Natural killer cell (primary cell): ENCODE results near the gene KEAP1. TPM values are rescaled to one million over a fixed set of nuclear protein-coding genes. Genes with fewer than 3 reads are reported as not detected.

Experiments used
- ATAC-seq, 3 donors: fragments of 150-1000 bp in 2 of 3; fragments of 200-7000 bp in 1 of 3; cut with Tn5 transposase; 1 replicate in 1 of 3; 2 replicates in 2 of 3; pipeline ENCODE4 v1.10.0; 2021; ENCODE audit warnings: mild to moderate bottlenecking in 2 of 3, moderate library complexity in 2 of 3
- DNase-seq, 2 donors: peaks; one replicate each; pipeline versions ENCODE4 v3.0.0 to v3.0.0-alpha.2; 2013 to 2021; ENCODE audit warnings: mixed read lengths in 1 of 2
- H3K27ac ChIP-seq: one replicate; pipeline ENCODE4 v1.5.1; 2013; ENCODE audit warnings: mild to moderate bottlenecking, low read length
- H3K27me3 ChIP-seq: one replicate; pipeline ENCODE4 v1.6.1; 2013; ENCODE audit warnings: low read length; ENCODE audit not compliant: control insufficient read depth, insufficient read depth
- H3K36me3 ChIP-seq: one replicate; pipeline ENCODE4 v1.6.1; 2013; ENCODE audit warnings: low read length; ENCODE audit not compliant: control insufficient read depth, insufficient read depth
- H3K4me1 ChIP-seq: one replicate; pipeline ENCODE4 v1.6.1; 2013; ENCODE audit warnings: low read length; ENCODE audit not compliant: control insufficient read depth, insufficient read depth
- H3K4me3 ChIP-seq: one replicate; pipeline ENCODE4 v1.5.1; 2013; ENCODE audit warnings: low read length
- H3K9me3 ChIP-seq: one replicate; pipeline ENCODE4 v1.6.1; 2013; ENCODE audit warnings: low read length; ENCODE audit not compliant: control insufficient read depth, insufficient read depth
- H3K27ac Mint-ChIP-seq, 2 donors: one replicate each; pipeline ENCODE4 v1.8.0; 2022; ENCODE audit warnings: mild to moderate bottlenecking in 2 of 2, mixed read lengths in 2 of 2, moderate library complexity in 1 of 2
- H3K27me3 Mint-ChIP-seq, 2 donors: one replicate each; pipeline ENCODE4 v1.8.0; 2022; ENCODE audit warnings: low read depth in 2 of 2, mixed read lengths in 2 of 2
- H3K36me3 Mint-ChIP-seq: one replicate; pipeline ENCODE4 v1.8.0; 2022; ENCODE audit warnings: mixed read lengths
- H3K4me1 Mint-ChIP-seq, 2 donors: one replicate each; pipeline ENCODE4 v1.8.0; 2022; ENCODE audit warnings: mixed read lengths in 2 of 2
- H3K4me3 Mint-ChIP-seq: one replicate; pipeline ENCODE4 v1.8.0; 2022; ENCODE audit warnings: mild to moderate bottlenecking, moderate library complexity, mixed read lengths
- H3K9me3 Mint-ChIP-seq, 2 donors: one replicate each; pipeline ENCODE4 v1.8.0; 2022; ENCODE audit warnings: mixed read lengths in 2 of 2
- CTCF ChIP-seq: fragments of 200-600 bp; IDR thresholded peaks from one replicate; pipeline ENCODE4 v1.8.0; 2022; ENCODE audit warnings: antibody characterized with exemption
- WGBS: methylation state at CpG from one replicate; pipeline ENCODE4 v1.1.7; 2013; ENCODE audit warnings: missing lambda C conversion rate; ENCODE audit not compliant: insufficient coverage; 5-methylcytosine and 5-hydroxymethylcytosine counted together
- intact Hi-C: fragments of 100-400 bp; cut with micrococcal nuclease; formaldehyde crosslinking; loops from one replicate; pipeline ENCODE4 v1.14.2; 2022
- total RNA-seq, 4 donors: library from RNA; stranded (reverse); fragments of 120-200 nt in 1 of 4; gene quantifications; one replicate each; pipeline versions ENCODE4 v1.2.3 to v1.2.4, GENCODE V29; 2013 to 2022

Gene KEAP1
- total RNA-seq, 3 donors from 2014 or later (not counting 1 experiment from before 2014, with no cell fraction given), result 28.1 to 39.4 (median 34.6) TPM

DNA sequence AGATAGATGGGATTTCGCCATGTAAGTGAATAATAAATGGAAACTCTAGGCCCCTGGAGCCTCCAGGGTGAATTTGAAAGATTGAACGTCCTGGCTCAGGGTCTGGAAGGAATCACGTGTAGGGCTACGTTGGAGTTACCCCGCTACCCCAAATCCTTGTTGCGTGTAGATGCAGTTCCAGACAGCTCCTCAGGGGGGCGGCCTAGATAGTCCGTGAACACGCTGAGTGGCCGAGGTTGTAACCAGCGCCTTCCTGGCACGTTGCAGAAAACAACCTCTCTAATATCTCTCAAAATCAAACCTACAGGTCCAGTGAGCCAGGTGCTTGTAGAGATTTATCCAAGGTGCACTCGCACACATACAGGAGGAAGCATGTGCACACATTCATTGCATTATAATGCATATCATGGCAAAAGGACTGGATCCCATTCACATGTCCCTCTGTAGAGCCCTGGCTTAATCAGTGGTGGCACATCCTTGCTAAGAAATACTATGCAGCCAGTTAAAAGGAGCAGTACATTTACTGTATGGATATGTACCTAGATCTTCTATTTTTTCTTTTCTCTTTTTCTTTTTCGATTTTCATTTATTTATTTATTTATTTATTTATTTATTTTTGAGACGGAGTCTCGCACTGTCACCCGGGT lies 2.5 kb upstream of the KEAP1 start:
- intact Hi-C loops, result loop anchor here (1.0 kb wide), 1 partner anchor 67 kb away; no protein-coding TSS in a partner anchor
- Histone ChIP-seq H3K27me3 (no peaks in the 10 kb centered on the region), H3K4me3 (no peak overlapping the region), H3K36me3 (peaks cover 6% of the 10 kb centered on the region), H3K9me3 (no peaks in the 10 kb centered on the region), H3K4me1 (peaks cover 63% of the 10 kb centered on the region), H3K27ac (no peak overlapping the region)
- Mint-ChIP-seq H3K27ac (peak overlapping the region; percentile 58 to 78), H3K9me3 (no peaks in the 10 kb centered on the region), H3K36me3 (no peaks in the 10 kb centered on the region), H3K27me3 (no peaks in the 10 kb centered on the region), H3K4me1 (peaks cover 34 to 53% of the 10 kb centered on the region in 2 donors), H3K4me3 (peak overlapping the region; percentile 65)
- DNase-seq, result peak; percentile 80 to 89
- peak; percentile 93 for TF ChIP-seq CTCF
- 15% methylated on average over 14 of the region's 17 CpGs for WGBS
- peak; percentile 48 to 69 (median 52) for ATAC-seq

GRCh38 chr19:10502524-10503001 lies 593 bp downstream of the KEAP1 start:
- Mint-ChIP-seq H3K9me3 (no peaks in the 10 kb centered on the region), H3K4me1 (peaks cover 34 to 53% of the 10 kb centered on the region in 2 donors), H3K27me3 (no peaks in the 10 kb centered on the region), H3K36me3 (no peaks in the 10 kb centered on the region), H3K4me3 (peak overlapping the region; percentile 88), H3K27ac (peak overlapping the region; percentile 84 to 96)
- Histone ChIP-seq H3K27ac (peak overlapping the region; percentile 98), H3K36me3 (peaks cover 13% of the 10 kb centered on the region), H3K4me3 (peak overlapping the region; percentile 99), H3K4me1 (peaks cover 61% of the 10 kb centered on the region), H3K9me3 (no peaks in the 10 kb centered on the region), H3K27me3 (no peaks in the 10 kb centered on the region)
- intact Hi-C loops, result loop anchor here (1.0 to 2.0 kb wide), 3 partner anchors 21 to 150 kb away; partner anchors contain the start of gene KRI1
- peak; percentile 30 for TF ChIP-seq CTCF
- WGBS, result under 1% methylated on average over 65 of the region's 65 CpGs
- DNase-seq (peak; percentile 91 to 92), ATAC-seq (peak; percentile 82 to 95 (median 86))

DNA sequence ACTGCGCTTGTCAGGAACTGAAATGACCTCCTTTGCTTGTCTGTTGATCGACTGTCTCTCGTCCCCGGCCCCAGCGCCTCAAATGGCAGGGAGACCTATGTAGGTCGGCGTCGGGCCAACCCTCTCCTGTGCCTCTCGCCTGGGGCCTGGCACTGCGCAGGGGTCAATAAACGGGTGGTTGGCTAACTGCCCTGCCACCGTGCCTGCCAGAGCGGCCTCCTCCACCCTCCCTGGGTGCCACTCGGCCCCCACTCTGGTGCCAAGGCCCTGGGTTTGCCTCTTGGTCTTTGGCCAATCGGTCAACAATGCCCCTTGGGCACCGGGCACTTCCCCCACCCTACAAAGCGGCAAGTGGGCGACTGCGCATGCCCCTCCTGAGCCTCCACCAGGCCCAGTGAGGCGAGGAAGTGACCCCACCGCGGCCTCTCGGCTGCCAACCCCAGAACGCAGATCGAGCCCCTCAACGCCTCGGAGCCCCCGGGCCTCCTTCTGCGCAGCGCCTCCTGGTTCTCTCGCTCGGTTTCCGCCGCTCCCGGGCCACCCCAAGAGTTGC lies 1.1 kb downstream of the KEAP1 start:
- H3K4me1 Mint-ChIP-seq, result peaks cover 37 to 56% of the 10 kb centered on the region in 2 donors
- H3K36me3 Mint-ChIP-seq, result no peaks in the 10 kb centered on the region
- H3K9me3 ChIP-seq, result no peaks in the 10 kb centered on the region
- no peak for TF ChIP-seq CTCF
- no peaks in the 10 kb centered on the region for H3K27me3 Mint-ChIP-seq
- ATAC-seq (peak; percentile 5 to 10 (median 9)), DNase-seq (peak in 1 of 2 donors; percentile 36)
- peaks cover 14% of the 10 kb centered on the region for H3K36me3 ChIP-seq
- under 1% methylated on average over 35 of the region's 35 CpGs for WGBS
- peak overlapping the region; percentile 88 for H3K4me3 Mint-ChIP-seq
- peaks cover 64% of the 10 kb centered on the region for H3K4me1 ChIP-seq
- peak overlapping the region; percentile 98 for H3K27ac ChIP-seq
- peak overlapping the region; percentile 84 to 96 for H3K27ac Mint-ChIP-seq
- no peaks in the 10 kb centered on the region for H3K27me3 ChIP-seq
- intact Hi-C loops, result loop anchor here (1.0 to 2.0 kb wide), 3 partner anchors 21 to 151 kb away; partner anchors contain the start of gene KRI1
- peak overlapping the region; percentile 99 for H3K4me3 ChIP-seq
- no peaks in the 10 kb centered on the region for H3K9me3 Mint-ChIP-seq
